ENCODE measurements around the gene TBRG4.
"Not testable (repeated sequence)": the region's sequence is repeated elsewhere in the genome, so short reads cannot be mapped to it uniquely, and the experiment has no call there.

TBRG4 gene

DNA sequence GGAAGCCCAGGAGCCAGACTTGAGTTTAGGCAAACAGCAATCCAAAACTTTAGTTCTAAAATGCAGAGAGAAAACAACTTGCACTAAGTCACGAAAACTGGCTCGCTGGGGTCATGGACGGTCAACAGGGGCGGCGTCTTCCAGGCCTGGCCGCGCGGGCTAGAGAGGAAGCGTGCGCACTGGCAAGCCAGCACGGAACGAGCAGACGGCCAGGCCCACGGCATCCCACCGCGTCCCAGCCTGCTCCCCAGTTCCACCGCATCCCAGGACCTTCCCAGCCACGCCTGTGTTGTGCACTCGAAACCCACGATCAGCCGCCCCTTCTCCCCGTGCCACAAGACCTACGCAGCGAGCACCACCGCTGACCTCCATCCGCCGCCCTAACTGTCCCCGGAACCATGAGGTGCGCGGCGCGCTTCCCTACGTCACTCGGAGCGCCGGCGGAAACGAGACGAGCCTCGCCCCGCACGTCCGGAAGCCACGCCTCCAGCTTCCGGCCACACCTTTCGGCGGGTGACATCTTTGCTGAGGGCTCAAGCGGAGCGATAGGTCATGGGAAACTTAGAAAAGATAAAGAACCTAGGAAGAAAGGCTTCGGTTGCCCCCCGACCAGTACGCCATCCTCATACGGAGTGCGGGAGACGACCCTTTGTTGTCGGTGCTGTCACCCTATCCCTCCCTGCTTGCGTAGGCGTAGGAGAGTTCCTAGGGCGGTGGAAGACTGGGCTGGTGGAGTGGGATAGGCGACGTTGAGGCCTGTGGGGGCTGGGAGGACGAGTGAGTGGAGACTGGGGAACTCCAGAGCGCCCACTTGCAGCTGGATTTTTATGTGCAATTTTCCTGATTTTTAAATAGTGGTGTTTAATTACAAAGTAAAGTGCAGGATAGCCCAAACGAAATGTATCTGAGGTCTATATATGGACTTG lies at the start of gene TBRG4:
TSS of gene TBRG4 (minus strand) at position 400 of the 926 bp plus-strand sequence. CDS start 2,460 bp downstream, outside the sequence.
- DNase-seq = peak; percentile 87

DNA sequence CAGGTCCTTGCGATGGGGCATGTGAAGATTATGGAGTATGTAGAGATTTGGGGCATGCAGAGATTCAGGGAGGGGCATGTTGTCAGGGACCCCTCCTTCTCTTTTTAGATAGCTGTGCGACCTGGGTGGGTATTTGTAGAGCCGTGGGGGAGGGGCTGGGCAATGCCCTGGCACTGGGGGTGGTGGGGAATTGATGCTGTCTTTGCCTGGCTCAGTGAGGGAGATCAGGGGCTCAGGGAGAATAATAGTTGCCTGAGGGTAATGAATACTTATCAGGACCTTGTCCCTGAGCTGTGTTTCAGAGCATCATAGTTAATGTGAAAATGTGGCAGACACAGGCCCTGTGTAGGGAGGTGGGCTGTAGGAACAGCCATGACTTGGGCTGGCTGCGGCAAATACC lies 49.6 kb upstream of the TBRG4 start:
- no peak for DNase-seq

DNA sequence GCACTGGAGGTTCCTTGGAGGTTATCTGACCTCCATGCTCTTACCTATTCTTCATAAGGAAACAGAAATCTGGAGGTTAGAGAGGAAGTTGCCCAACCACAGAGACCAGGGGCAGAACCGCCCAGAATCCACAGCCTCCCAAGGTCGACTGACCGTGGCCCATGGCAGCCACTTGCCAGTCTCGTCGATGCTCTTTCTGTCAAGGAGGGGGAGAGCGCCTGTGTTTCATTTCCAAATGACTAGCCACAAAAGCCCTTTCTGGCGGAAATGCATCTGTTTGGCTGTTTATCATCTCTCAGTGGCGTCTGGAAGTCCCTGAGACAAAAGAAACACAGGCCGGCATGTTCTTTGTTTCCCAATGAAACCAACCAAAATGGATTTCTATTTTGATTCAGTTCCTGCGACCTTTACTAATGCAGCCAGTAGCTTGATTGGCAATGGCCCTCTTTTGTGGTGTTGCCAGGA lies 49.0 kb upstream of the TBRG4 start:
- DNase-seq = no peak

DNA sequence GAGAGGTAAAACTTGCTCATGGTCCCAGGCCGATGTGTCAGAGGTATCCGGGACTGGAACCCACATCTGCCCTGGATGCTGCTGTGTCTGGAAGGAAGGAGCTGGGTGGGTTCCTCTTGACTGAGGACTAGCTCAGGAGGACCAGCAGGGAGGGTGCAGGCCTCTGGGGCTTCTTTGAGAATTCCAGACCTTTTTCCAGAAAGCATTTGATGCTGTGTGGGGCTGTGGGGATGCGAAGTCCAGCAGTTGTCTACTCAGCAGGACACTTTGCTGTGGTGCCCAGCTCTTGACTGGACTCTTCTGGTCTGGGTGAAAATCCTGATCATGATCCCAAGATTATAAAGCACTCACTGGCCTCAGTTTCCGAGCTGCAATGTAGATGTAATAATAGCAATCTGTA lies 47.8 kb upstream of the TBRG4 start:
- DNase-seq = no peak

DNA sequence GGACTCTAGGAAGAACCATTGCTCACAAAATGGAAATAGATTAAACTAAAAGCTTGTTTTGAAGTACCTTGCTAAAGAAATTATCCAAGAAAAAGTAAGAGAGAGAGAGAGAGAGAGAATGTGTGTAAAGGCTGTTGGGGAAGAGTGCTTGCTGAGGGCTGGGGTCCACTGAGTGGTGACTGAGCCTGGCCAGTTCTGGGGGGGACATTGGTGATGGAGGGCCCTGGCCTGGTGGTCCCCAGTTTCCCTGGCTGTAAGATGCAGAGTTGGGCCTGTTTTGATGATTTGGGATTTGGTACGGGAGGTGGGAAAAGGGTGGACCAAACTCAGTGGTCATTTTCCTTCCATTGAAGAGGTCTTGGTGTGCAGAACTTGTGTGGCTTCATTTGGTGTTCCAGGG lies 47.0 kb upstream of the TBRG4 start:
- no peak for DNase-seq

DNA sequence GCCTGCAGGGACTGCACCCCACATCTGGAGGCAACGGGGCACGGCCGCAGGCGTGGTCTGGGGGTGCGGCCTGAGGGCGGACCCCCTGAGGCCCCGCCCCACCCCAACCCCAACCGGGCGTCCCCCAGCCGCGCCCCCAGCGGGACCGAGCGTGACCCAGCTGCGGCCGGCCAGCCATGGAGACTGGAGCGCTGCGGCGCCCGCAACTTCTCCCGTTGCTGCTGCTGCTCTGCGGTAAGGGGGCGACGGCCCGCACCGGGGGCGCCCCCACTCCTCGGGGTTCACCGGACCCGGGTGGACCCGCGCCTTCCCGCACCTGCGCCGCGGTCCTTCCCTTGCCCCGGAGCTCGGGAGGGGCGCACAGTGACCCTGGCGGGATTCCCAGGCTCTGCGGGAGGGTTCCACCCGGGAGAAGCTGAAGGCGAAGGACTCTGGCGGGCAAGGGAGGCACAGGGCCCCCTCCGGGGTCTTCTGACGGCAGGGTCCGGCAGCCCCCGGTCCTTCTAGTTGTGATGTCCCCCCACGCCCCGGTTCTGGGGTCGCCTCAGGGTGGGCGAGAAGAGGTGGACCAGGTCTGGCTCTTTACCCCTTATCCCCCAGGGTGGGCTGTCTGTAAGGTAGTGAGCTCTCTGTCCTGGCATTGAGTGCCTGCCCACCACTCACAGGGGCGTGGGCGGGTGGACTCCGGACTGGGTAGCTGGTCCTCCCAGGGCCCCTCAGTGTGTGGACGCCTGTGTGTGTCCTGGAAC lies 46.3 kb upstream of the TBRG4 start, which contains the start of gene RAMP3:
TSS of gene RAMP3 (plus strand) at position 139 of the 749 bp plus-strand sequence. CDS start at position 177, 38 bp downstream.
- no peak for DNase-seq

DNA sequence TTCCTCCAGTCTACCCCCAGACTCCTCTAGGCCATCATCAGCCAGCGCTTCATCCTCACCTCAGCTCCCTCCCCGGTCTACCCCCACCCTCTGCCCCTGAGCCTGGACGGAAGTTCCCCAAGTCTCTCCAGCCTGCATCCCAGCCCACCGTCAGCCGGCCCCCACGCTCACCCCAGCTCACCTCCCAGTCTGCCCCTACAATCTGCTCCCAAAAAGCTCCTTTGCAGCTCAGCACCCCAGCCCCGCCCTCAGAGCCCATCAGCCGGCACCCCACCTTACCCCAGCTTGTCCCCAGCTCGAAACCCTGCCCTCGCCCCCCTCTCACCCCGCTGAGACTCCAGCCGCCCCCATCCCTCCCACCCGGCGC lies 45.8 kb upstream of the TBRG4 start:
- DNase-seq = no peak

DNA sequence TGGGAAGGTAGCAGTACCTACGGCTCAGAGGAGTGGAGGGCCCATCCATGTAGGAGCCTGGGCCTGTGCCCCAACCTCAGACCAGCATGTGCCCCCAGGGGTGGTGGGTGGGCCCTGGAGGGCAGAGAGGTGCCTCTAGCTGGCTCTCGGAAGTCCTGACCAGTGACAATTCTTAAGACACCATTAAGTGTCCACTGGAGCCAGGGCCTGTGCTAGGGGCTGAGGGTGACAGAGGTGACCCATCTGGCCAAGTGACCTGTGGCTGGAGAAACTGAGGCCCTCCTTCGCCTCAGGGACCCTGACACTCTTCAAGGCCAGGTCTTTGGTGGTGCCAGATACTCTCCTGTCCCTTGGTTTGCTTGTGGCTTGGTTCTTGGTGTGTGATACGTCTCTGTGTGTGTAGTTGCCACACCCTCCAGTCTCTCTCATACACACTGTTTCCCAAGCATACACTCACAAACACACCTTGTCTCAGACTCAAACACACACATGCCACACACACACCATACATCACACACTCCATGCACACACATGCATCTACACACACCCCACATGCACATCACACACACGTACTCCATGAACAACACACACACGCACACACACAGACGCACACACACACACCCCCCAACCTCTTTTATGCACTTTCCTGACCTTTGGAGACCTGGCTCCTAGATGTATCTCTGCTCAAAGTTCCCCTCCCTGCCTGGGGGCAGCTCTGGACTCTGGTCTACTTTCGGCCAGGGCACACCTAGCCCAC lies 45.2 kb upstream of the TBRG4 start:
- DNase-seq = no peak

DNA sequence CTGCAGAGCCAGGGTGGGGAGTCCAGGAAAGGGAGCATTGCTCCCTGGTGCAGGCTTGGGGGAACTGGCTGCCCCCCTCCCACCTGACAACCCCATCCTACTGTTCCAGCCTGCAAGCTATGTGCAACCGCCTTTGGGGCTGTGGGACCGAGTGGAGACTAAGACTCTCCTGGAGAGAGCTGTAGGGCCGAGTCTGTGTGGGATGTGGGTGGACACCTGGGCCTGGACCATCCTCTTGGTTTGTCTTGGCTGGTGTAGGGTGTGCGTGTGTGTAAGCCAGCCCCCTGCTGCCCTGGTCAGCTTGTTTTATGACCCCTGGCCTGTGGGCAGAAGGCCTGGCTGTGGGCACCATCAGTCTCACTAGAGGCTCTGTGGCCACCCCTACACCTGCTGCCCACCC lies 44.4 kb upstream of the TBRG4 start:
- DNase-seq = no peak

DNA sequence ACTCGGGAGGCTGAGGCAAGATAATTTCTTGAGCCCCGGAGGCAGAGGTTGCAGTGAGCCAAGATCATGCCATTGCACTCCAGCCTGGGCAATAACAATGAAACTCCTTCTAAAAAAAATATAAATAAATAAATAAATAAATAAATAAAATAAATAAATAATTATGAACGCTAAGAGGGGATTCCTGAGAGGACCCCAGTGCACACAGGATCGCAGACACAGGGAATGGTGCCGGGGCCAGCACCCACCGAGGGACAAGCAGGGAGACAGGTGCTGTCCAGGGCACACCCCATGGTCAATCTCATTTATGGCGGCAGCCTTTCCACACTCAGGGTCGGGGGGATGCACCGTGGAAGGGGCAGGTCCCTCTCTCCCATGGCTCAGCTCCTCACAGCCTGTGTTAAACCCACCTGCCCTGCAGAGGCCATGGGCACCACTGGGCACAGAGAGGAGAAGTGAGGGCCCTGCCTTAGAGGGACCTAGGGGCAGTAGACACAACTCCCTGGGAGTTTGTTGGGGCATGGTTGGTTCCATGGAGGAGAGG lies 43.9 kb upstream of the TBRG4 start:
- no peak for DNase-seq

DNA sequence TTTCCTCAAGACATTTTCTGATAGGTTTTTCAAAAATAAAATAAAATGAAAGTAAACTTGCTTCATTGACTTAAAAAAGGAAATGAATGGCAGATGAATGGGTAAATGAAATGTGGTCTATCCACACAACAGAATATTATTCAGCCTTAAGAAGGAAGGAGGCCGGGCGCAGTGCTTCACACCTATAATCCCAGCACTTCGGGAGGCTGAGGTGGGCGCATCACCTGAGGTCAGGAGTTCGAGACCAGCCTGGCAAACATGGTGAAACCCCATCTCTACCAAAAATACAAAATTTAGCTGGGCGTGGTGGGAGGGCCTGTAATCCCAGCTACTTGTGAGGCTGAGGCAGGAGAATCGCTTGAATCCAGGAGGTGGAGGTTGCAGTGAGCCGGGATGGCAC lies 42.4 kb upstream of the TBRG4 start:
- not testable (repeated sequence) for DNase-seq

DNA sequence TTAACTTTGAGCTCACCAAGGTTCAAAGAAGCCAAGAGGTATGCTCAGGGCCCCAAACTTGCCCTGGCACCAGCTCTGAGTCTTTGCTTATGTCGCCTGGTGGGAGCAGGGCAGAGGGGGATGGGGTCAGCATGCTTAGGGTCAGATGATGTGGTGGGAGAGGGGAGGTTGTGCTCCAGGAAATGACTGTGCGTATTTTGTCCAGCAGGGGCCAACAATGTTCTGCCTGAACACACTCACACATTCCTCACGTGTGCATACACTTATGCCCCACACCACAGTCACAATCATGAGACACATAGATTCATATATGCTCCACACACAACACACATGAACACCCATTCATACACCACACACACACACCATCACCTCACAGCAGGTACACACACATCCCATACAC lies 41.7 kb upstream of the TBRG4 start:
- no peak for DNase-seq

DNA sequence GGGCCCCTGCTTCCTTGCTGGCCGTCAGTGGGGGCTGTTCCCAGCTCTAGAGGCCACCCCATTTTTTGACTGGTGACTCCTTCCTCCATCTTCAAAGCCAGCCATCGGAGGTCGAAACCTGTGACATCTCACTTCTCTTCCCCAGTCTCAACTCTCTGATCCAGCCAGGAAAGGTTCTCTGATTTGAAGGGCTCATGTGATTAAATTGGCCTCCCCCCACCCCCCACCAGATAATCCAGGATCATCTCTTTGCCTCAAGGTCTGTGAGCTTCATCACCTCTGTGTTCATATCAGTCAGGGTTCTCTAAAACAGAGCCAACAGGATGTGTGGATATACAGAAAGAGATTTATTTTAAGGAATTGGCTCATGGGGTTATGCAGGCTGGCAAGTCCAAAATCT lies 40.5 kb upstream of the TBRG4 start:
- no peak for DNase-seq

DNA sequence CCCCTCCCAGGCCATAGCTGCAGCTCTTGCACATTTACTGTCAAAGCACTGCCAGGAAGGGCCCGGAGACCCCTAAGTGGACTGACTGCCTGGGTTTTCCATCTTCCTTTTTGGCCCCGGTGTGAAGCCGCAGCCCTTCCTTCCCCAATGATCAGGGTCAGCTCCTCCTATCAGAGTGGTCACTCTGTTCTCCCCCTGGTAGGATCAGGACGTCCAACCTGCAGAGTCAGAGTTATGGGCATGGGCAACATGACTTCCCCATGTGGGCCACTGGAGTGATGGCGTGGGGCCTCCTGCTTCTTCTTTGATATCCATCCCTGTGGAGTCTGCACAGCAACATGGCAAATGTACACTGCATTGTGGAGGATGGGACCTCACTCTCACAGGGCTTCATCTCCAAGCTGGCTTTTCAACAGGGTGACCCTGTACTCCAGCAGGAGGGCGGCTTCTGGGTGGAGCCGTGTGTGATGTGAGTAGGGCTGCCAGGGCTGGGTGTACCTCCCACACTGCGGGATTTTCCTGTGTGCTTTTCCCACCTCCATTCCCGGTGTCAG lies 39.7 kb upstream of the TBRG4 start:
- no peak for DNase-seq

DNA sequence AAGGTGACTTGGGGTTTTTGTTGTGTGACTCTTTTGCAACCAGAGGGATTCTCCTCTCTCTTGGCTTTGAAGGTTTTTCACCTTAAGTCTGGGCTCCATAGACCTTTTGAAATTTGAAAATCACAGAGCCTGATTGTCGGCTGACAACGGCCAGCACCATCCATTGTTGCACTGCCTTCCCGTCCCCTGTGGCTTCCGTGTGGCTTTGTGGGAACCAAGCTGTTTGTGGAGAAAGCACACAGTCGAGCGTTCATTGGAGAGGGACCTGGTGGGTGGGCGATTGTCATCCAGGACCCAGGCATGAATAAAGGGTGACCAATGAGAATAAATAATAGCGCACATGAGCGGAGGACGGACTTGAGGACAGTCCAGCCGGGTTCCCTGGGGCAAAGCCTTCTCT lies 38.7 kb upstream of the TBRG4 start:
- DNase-seq = no peak

DNA sequence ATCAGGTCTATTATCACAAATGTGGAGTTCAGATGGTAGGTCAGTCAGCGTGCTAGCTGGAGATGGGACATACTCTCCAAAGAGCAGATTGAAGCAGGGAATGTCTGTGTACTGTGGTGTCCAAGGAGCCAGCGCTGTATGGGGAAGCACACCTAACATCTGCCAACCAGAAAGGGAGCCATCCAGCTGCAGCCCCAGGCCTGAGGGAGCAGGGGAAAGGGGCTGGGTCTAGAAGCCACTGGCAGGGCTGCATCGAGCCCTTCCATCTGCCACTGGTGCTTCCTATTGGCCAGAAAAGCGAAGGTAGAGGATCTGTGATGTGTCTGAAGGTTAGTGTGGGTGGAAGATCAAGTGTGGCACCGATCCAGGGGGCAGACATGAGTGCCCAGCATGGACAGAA lies 38.1 kb upstream of the TBRG4 start:
- no peak for DNase-seq

DNA sequence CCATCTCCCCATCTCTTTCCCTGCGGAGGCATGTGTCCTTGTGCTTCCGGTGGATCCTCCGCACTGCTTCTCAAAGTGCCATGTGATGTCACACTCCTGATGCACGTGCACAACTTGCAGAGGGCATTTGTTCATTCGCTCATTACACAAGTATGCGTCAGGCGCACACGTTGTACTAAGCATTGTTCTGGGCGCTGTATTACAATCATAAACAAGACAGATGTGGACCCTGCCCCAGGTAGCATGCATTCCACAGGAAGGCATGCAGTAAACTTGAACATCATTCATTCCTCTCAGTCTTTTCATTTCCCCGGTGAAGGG lies 37.1 kb upstream of the TBRG4 start:
- DNase-seq = no peak

DNA sequence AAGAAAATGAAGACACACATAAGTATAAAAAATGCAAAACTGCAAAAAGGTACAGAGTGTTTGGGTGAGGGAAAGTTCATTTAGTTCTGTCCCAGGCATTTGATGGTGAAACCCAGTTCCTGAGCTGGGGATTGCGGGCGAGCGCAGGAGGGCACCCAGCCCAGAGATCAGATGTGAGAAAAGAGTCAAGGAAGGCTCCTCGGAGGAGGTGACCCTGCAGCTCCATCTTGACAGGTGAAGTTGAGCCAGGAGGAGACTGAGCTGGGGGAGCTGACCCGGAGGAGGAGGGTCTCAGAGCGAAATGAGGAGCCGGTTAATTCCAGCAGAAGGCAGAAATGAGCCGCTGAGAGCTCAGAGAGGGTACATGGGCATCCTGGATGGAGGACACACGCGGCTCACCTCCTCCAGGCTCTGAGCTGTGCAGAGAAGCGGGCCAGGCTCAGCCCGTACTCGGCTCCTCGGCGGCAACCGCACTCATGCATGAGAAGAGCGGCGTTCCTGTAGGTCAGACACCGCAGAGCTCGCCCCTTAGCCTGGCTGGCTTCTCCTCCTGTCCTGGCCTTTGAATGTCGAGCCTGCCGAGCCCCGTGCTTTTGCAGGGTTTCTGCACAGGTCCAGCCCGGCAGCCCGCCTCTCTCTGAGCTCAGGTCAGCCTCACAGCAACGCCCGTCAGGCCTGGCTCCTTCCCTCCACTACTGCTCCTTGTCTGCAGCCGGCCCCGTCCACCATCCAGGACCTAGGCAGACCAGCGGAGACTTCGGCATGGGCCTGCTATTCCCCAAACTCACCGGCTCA lies 36.6 kb upstream of the TBRG4 start:
- DNase-seq = no peak

DNA sequence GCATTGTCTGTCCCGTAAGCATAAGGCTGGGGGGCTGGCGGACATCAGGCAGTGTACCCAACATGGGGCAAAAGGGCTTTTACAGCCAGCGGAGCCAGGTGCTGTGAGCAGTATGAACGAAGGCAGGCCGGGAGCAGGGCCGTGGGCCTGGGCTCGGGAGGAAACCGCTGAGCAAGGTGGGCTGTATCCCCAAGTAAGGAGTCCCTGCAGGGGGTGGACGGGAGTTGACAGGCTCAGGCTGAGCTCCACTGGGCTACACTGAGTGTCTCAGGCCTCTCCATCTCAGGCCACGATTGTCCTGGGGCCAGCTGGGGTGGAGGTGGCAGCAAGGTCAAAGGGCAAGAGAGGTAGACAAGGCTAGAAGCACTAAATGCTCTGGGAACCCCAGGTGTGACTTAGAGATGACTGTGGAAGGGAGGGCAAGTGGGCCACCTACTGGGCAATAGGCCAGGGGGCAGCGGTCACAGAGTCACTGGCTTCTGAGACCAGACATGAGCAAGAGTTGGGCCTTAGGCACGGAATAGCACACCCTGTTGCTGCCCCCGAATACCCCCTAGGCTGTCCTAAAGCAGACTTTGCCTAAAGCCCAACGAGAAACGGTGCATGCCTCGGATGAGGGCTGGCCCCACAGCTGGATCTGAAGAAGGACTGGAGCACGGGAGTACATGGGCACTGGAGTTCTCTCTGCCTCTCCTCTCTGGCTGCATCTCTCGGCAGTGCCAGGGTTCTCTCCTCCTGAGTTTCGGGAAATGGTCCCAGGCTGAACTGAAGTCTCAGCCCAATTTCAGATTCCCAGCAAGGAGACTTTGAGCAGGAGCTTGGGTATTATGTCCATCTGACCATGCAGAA lies 35.3 kb upstream of the TBRG4 start:
- DNase-seq = no peak

DNA sequence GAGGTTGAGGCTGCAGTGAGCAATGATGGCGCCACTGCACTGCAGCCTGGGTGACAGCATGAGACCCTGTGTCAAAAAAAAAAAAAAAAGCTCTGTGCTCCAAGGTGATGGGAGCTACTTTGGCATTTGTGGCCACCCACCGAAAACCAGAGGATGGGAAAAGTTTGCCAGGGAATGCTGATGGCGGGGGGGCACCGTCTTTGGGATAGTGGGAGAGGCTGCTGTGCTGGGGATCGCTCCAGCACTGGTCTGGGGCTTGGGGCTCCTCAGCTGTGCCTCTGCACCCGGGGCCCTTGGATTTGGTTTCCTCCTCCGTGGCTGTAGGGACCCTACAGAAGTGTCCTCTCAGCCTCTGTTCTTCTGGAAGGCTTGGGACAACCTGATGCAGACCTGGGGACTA lies 34.4 kb upstream of the TBRG4 start:
- DNase-seq = no peak

DNA sequence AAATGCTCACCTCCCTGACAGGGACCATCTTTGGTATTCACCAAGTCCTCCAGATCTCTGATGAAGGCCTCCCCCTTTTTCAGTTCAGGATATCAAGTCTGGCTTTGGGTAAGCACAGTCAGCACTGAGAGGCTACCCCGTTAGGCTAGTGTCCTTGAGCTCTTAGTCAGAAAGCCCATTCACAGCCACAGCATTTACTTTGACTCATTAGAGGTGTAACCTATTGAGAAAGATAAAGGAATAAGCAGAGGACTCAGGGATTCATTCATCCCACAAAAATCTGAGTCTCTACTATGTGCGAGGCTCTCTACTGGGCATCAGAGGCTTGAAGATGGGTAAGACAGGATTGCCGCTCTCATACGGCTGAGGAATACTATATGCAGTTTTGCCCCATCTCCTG lies 32.1 kb upstream of the TBRG4 start:
- no peak for DNase-seq
